Measurements from ENCODE around the gene COL4A3. TPM values are rescaled to one million over a fixed set of nuclear protein-coding genes. Genes with fewer than 3 reads are reported as not detected.

The COL4A3 gene
- polyA plus RNA-seq, 1 donor from 2014 or later: 0.10 TPM

DNA sequence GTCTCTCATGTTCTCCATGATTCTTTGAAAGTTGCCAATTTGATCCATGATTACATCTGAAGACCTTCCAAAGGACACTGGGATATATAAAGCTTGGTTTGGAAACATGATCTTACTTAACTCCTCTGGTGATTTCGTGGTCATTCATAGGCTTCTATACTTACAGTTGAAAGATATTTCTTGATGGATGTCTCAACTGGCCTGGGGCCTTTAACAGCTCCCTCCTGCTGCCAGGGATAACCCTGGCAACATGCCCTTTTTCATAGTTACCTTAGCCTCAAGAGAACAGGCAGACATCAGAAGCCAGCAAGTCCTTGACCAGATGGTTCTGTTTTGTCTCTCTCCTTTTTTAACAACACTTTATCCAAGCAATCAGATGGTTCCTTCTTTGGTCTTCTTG is 137.1 kb downstream of the COL4A3 start:
- Histone ChIP-seq H4K20me1 (ENCODE audit: insufficient read depth) (no peaks in the 10 kb centered on the region), H3K4me3 (ENCODE audit: low read length) (no peak overlapping the region), H3K27me3 (ENCODE audit: insufficient read depth, low read depth, low read length) (no peaks in the 10 kb centered on the region), H3K9me3 (ENCODE audit: low read length) (no peaks in the 10 kb centered on the region), H3K9ac (ENCODE audit: low read length) (no peak overlapping the region), H3K79me2 (replicated peaks; ENCODE audit: insufficient read depth, low read length) (no peaks in the 10 kb centered on the region), H3F3A (ENCODE audit: insufficient read depth, low read length, poor library complexity, severe bottlenecking) (no peaks in the 10 kb centered on the region), H3K4me2 (ENCODE audit: low read length) (no peak overlapping the region), H3K9me2 (ENCODE audit: insufficient read depth, low read length) (no peaks in the 10 kb centered on the region), H3K27ac (ENCODE audit: low read length) (no peak overlapping the region), H2AFZ (ENCODE audit: low read depth, low read length) (no peak overlapping the region), H3K36me3 (ENCODE audit: insufficient read depth, low read length) (no peaks in the 10 kb centered on the region)
- TF ChIP-seq CTCF (IDR thresholded peaks at IDR 0.05; ENCODE audit: poor library complexity, severe bottlenecking) (no peak), EP300 (conservative IDR thresholded peaks at IDR 0.05; ENCODE audit: poor library complexity, severe bottlenecking) (no peak), POLR2AphosphoS5 (IDR thresholded peaks at IDR 0.05) (no peak), TAF1 (IDR thresholded peaks at IDR 0.05; ENCODE audit: low read depth) (no peak), RAD21 (conservative IDR thresholded peaks at IDR 0.05) (no peak), SMC3 (conservative IDR thresholded peaks at IDR 0.05; ENCODE audit: poor library complexity) (no peak), REST (IDR thresholded peaks at IDR 0.05; ENCODE audit: borderline replicate concordance) (no peak), MXI1 (conservative IDR thresholded peaks at IDR 0.05; ENCODE audit: poor library complexity, severe bottlenecking) (no peak), EZH2 (IDR thresholded peaks at IDR 0.05; ENCODE audit: borderline replicate concordance, insufficient read depth, low read length, poor library complexity, severe bottlenecking) (no peak)

DNA sequence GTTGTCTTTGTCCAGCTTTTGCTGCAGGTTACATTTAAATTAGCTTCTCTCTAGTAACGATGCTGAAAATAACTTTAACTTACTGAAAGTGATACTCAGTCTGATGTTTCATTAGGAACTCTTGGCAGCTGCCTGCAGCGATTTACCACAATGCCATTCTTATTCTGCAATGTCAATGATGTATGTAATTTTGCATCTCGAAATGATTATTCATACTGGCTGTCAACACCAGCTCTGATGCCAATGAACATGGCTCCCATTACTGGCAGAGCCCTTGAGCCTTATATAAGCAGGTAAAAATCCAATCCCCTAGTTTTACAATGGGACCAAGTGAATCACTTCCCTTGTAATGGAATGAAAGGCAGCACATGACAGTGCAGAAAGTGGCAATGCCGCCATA is 144.4 kb downstream of the COL4A3 start:
- no peaks in the 10 kb centered on the region for H3F3A ChIP-seq (ENCODE audit: insufficient read depth, low read length, poor library complexity, severe bottlenecking)
- H3K27ac ChIP-seq (ENCODE audit: low read length): no peak overlapping the region

More for the DNA sequence above, 144.4 kb downstream of the COL4A3 start:
- no peaks in the 10 kb centered on the region for H3K9me3 ChIP-seq (ENCODE audit: low read length)
- H3K36me3 ChIP-seq (ENCODE audit: insufficient read depth, low read length): no peaks in the 10 kb centered on the region
- no peaks in the 10 kb centered on the region for H3K27me3 ChIP-seq (ENCODE audit: insufficient read depth, low read depth, low read length)
- no peaks in the 10 kb centered on the region for H3K9me2 ChIP-seq (ENCODE audit: insufficient read depth, low read length)
- H2AFZ ChIP-seq (ENCODE audit: low read depth, low read length): no peak overlapping the region
- no peak overlapping the region for H3K4me2 ChIP-seq (ENCODE audit: low read length)
- no peak overlapping the region for H3K4me3 ChIP-seq (ENCODE audit: low read length)
- no peak overlapping the region for H3K9ac ChIP-seq (ENCODE audit: low read length)
- TF ChIP-seq POLR2AphosphoS5 (IDR thresholded peaks at IDR 0.05) (no peak), TAF1 (IDR thresholded peaks at IDR 0.05; ENCODE audit: low read depth) (no peak), CTCF (IDR thresholded peaks at IDR 0.05; ENCODE audit: poor library complexity, severe bottlenecking) (no peak), MXI1 (conservative IDR thresholded peaks at IDR 0.05; ENCODE audit: poor library complexity, severe bottlenecking) (no peak)
- H4K20me1 ChIP-seq (ENCODE audit: insufficient read depth): no peaks in the 10 kb centered on the region
- no peaks in the 10 kb centered on the region for H3K79me2 ChIP-seq (replicated peaks; ENCODE audit: insufficient read depth, low read length)

Data from neural cell (in vitro differentiated cells).